ENCODE measurements around the gene ABCB6.

ABCB6 gene

DNA sequence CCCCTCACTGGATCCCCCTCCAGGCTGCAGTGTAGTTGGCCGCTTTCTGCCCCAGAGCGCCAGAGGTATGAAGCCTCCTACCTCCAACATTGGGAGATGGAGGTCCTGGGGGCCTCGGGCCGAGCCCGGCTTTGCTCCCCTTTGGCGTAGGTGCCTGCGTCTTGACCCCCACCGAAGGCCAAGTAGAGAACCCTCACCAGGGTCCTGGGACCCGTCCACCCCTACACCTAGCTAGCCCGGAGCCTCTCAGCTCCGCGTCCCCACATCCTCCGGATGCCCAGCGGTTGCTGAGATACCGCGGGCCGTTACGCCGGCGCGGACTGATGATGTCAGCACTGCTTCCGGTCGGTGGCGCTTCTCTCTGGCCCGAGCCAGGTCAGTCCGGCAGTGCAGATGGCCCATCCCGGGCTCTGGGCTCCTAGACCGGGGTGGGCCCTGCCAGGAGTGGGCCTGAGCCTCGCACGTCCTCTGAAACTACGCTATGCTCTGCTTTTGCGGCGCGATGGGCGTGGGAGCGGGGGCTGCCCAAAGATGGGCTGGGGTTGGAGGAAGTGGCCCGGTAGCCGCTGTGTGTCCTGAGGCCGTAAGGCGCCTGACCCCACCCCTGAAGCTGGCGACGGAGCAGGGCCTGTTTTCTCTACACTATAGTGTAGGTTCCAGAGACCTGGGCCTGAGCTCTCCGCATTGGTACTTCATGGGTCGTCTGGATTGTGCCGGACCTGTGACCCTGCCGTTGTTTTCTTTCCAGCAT lies 26.6 kb upstream of the ABCB6 start, which contains the start of the genes GLB1L and STK16:
Gene GLB1L (minus strand): TSS at position 297 of the 751 bp plus-strand sequence. CDS start 1,871 bp downstream, outside the sequence.
Gene STK16 (plus strand): TSS at position 332 of the 751 bp plus-strand sequence. CDS start 521 bp downstream, outside the sequence.
- peak; percentile 78 to 86 for DNase-seq (ENCODE audit: low read depth in 2 of 2)

- DNase-seq (ENCODE audit: low read depth in 2 of 2), result no peak
These were observed 26.0 kb upstream of the ABCB6 start for GRCh38 chr2:219244789-219245147.

GRCh38 chr2:219243291-219243761 lies 24.6 kb upstream of the ABCB6 start:
- DNase-seq (ENCODE audit: low read depth in 2 of 2), result no peak

DNA sequence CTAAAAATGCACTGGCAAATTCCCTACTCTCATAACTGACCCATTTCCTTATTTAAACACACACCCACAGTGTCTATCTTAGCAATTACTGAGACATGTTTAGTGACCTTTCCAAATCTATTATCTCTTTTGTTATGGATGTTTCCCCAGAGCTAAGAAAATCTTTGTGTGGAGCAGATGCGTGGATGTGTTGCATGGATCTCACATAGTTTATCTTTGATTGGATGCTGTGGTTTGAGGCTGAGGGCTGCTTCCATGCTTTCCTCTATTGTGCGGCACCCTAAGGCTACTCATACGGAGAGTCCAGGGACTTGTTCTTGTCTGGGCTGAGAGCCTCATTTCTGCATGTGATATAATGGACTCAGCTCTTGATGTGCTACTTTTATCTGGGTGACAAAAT lies 15.6 kb upstream of the ABCB6 start:
- DNase-seq (ENCODE audit: low read depth in 2 of 2), result no peak

- peak in 1 of 2 donors; percentile 30 for DNase-seq (ENCODE audit: low read depth in 2 of 2)
These were observed 11.3 kb upstream of the ABCB6 start for GRCh38 chr2:219230059-219230540.

GRCh38 chr2:219229305-219230058 lies 10.7 kb upstream of the ABCB6 start, which contains the start of the genes ANKZF1 and ATG9A:
Gene ANKZF1 (plus strand): TSS chr2:219229806. CDS start chr2:219230258, 452 bp downstream.
Gene ATG9A (minus strand): TSS chr2:219229636. CDS start chr2:219228024, 1,612 bp downstream.
- DNase-seq (ENCODE audit: low read depth in 2 of 2), result peak; percentile 92 to 95

DNA sequence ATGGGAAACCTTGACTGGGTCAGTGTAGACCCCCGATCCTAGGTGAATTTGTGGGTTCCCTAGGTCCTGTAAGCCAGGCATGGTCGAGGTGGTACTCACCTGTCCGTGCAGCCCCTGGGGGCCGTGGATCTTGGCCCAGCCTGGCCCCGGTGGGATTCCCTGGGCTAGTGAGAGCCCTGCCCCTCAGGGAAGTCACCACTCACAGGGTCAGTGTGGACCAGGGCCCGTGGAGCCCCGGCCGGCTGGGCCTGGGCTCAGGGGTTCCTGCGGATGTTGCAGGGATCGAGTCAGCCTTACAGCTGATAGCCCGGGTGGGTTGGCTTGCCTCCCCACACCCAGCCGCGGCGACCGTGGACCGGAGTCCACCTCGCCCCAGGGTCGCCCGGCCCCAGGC lies 10.2 kb upstream of the ABCB6 start:
- DNase-seq (ENCODE audit: low read depth in 2 of 2), result no peak

GRCh38 chr2:219228041-219228910 lies 9.5 kb upstream of the ABCB6 start:
- no peak for DNase-seq (ENCODE audit: low read depth in 2 of 2)

DNA sequence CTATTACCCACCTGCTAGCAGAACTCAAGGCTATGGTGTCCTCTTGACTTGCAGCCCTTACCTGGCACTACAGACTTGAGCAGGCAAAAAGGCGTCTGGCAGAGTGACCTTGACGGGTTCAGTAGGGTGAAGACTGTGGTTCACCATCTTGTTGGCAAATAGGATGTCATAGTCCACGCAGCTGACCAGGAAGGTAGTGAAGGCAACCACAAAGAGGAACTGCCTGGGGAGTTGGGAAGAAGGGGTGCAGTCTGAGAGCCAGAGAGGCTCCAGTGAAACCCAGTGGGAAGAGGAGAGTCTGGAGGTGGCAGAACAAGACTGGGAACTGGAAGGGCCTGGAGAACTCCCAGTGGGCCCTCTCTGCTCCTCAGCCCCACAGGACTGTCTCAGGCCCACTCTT lies 6.6 kb upstream of the ABCB6 start:
- no peak for DNase-seq (ENCODE audit: low read depth in 2 of 2)

- no peak for DNase-seq (ENCODE audit: low read depth in 2 of 2)
These were observed 5.3 kb upstream of the ABCB6 start for GRCh38 chr2:219223831-219224610.

DNA sequence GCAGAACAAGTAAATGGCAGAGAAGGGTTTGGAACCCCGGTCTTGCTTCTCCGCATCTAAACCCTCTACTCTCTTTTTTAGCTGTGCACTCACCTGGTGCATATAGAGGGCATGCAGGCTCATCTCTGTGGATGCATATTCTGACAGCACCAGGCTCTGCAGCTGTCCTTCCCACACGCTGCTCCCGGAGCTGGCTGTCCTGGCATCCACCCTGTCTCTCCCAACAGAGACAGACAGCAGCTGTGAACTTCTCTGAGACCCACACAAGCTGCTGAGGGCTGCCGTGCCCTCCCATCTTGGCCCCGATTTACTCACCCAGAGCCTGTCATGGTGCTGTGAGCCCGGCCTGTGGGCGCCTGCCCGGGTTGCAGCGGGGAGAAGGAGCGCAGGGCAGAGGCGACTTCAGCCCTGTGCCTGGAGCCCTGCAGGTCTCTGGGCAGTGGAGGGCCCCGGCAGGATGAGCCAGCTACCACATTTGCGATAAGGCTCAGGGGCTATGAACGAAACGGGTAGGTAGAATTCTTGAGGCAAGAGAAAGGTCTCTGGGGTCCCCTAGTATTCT lies 3.3 kb upstream of the ABCB6 start:
- no peak for DNase-seq (ENCODE audit: low read depth in 2 of 2)

- no peak for DNase-seq (ENCODE audit: low read depth in 2 of 2)
These were observed 2.1 kb upstream of the ABCB6 start for GRCh38 chr2:219220652-219221402.

DNA sequence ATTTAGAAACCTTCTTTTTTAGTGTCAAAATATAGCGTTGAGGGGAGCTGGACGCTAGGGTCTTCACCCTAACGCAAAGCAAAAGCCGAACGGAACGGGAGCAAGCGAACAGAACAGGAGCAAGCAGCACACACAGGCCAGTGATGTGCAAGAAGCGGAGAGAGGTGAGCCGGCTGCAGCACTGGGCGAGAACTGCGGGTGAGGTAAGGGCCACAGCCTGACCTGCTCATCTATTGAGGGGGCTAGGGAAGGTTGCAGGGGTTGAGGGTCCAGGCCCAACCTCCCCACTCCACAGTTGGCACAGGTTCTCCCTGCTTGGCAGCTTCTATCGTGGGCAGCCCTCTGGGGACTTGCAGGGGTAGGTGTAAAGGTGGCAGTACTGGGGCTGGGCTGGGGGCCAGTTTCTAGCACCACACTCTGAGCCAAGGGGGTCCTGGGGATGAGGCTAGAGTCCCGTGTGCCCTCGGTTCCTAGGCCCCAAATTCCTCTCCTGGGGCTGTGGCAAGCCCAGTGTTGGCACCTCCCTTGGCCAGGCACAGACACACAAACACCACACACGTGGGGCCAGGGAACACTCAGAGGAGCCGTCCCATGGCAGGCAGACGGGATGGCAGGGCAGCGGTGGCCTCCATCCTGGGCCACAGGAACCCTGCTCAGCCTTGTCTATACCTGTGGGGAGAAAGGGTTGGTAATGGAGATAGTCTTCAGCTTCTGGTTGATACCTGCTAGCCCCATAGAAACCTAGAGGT lies 1.2 kb upstream of the ABCB6 start:
- no peak for DNase-seq (ENCODE audit: low read depth in 2 of 2)

DNA sequence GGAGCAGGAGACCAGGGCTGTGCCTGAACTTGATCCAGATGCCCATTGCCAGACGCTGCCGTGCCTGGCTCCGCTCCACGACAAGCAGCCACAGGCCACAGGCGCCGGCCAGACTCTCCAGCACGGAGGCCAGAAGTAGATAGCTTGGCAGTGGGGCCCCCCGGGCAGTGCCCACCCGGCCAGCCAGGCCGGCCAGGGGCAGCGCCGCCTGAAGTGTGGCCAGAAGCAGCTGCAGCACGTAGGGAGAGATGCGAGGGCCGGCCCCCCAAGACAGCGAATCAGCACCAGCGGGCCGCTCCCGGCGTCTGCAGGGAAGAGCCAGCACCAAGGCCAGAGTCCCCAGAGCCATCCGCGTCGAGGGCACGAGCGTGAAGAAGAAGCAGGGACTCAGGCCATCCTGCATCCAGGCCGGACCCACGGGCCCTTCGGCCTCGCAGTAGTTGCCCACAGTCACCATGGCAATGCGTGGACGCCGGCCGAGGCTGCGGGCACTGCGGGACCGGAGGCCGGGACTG lies 484 bp downstream of the ABCB6 start:
- no peak for DNase-seq (ENCODE audit: low read depth in 2 of 2)

DNA sequence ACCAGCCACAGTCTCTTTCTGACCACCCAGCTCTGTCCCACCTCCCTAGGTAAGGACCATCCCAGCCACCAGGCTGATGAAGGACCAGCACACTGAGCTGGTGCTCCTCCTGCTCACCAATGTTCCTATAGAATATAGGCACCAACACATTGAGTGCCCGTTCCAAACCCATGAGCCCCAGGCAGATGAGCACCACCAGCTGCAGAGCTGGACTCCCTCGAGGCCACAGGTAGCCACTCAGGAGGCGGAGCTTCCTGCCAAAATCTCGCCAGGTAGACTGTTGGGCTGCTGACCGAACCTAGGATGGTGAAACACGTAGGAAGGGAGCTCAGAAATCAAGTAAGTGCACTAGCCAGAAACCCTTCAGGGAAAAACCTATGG lies 2.2 kb downstream of the ABCB6 start:
- DNase-seq (ENCODE audit: low read depth in 2 of 2), result no peak

GRCh38 chr2:219215871-219216534 lies 2.8 kb downstream of the ABCB6 start:
- no peak for DNase-seq (ENCODE audit: low read depth in 2 of 2)

- no peak for DNase-seq (ENCODE audit: low read depth in 2 of 2)
These were observed 4.0 kb downstream of the ABCB6 start for GRCh38 chr2:219214786-219215185.

GRCh38 chr2:219214141-219214540 lies 4.6 kb downstream of the ABCB6 start:
- DNase-seq (ENCODE audit: low read depth in 2 of 2), result no peak

Measured in stimulated activated CD4-positive, alpha-beta T cell treated with anti-CD3 and anti-CD28 coated beads, Interleukin-1b, Interleukin-23, amount 100 ng/mL, for 4 hours (primary cell).